COR-L47 (cell line): Measurements from ENCODE around the gene ANKRD12.
"Not testable (repeated sequence)": the region's sequence is repeated elsewhere in the genome, so short reads cannot be mapped to it uniquely, and the experiment has no call there.

Experiments used
- DNase-seq: peaks from one replicate; lab custom pipeline; 2025; lab: John Stamatoyannopoulos, UW

ANKRD12 gene

GRCh38 chr18:9147440-9148202, 11.0 kb downstream of the ANKRD12 start:
- peak; percentile 52 for DNase-seq

GRCh38 chr18:9148203-9148552, 11.6 kb downstream of the ANKRD12 start:
- DNase-seq, result no peak

GRCh38 chr18:9150121-9150520, 13.5 kb downstream of the ANKRD12 start:
- no peak for DNase-seq

- no peak for DNase-seq
Observed at GRCh38 chr18:9153256-9153655, 16.7 kb downstream of the ANKRD12 start.

- no peak for DNase-seq
Observed at GRCh38 chr18:9156604-9157249, 20.1 kb downstream of the ANKRD12 start.

GRCh38 chr18:9157806-9158205, 21.2 kb downstream of the ANKRD12 start:
- DNase-seq, result no peak

- DNase-seq, result no peak
Observed at GRCh38 chr18:9160014-9160413, 23.4 kb downstream of the ANKRD12 start.

- not testable (repeated sequence) for DNase-seq
Observed at GRCh38 chr18:9162663-9163062, 26.1 kb downstream of the ANKRD12 start.

- not testable (repeated sequence) for DNase-seq
Observed at GRCh38 chr18:9164149-9164548, 27.6 kb downstream of the ANKRD12 start.

- not testable (repeated sequence) for DNase-seq
Observed at GRCh38 chr18:9165883-9166282, 29.3 kb downstream of the ANKRD12 start.

GRCh38 chr18:9169515-9169914, 32.9 kb downstream of the ANKRD12 start:
- DNase-seq, result not testable (repeated sequence)

GRCh38 chr18:9171919-9172318, 35.3 kb downstream of the ANKRD12 start:
- DNase-seq, result not testable (repeated sequence)

- DNase-seq, result no peak
Observed at GRCh38 chr18:9172506-9173127, 36.0 kb downstream of the ANKRD12 start.

- no peak for DNase-seq
Observed at GRCh38 chr18:9173770-9174233, 37.2 kb downstream of the ANKRD12 start.

- no peak for DNase-seq
Observed at GRCh38 chr18:9174302-9174701, 37.7 kb downstream of the ANKRD12 start.

GRCh38 chr18:9175115-9175514, 38.5 kb downstream of the ANKRD12 start:
- DNase-seq, result no peak

- no peak for DNase-seq
Observed at GRCh38 chr18:9177031-9177430, 40.5 kb downstream of the ANKRD12 start.

- no peak for DNase-seq
Observed at GRCh38 chr18:9177466-9177865, 40.9 kb downstream of the ANKRD12 start.

GRCh38 chr18:9178557-9178956, 42.0 kb downstream of the ANKRD12 start:
- DNase-seq, result no peak

- no peak for DNase-seq
Observed at GRCh38 chr18:9181275-9181674, 44.7 kb downstream of the ANKRD12 start.

- no peak for DNase-seq
Observed at GRCh38 chr18:9182852-9183399, 46.3 kb downstream of the ANKRD12 start.

- no peak for DNase-seq
Observed at GRCh38 chr18:9184998-9185613, 48.5 kb downstream of the ANKRD12 start.
